NCI-H1092 treated with DMSO at 0.1 percent for 48 hours (cell line): Measurements from ENCODE around the gene CARM1.
"Not testable (repeated sequence)": the region's sequence is repeated elsewhere in the genome, so short reads cannot be mapped to it uniquely, and the experiment has no call there.

Experiments
- DNase-seq: peaks from one replicate; lab custom pipeline; 2025; lab: John Stamatoyannopoulos, UW

Gene CARM1

DNA sequence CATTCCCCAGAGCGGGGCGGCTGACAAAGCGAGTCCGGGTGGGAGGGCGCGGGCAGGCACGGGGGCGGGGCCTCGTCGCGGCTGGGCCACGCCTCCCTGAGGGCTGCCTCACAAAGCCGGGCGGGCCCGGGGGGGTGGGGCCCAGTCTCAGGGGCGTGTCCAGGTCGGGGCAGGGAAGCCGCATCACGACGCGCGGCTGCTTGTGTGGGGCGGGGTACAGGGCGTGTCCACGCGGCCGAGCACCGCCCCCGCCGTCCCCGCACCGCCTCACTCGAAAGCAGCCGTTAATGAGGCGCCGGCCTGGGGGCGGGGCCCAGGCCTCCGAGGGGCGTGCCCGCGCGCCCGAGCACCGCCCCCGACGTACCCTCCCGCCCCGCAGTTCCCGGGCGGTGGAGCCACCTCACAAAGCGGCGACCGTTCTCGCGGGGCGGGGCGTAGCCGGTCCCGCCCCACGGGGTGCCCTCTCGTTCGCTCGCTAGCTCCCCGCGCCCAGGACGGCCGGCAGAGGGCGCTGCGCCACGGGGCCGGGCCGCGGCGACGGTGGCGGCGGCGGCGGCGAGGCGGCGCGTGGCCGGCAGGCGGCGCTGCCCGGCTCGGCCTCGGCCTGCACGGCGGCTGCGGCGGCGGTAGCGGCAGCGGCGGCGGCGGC lies at the start of gene CARM1:
Gene CARM1, plus strand, starts transcription at position 599 of the 649 bp plus-strand sequence. CDS start 150 bp downstream, outside the sequence.
- DNase-seq, result peak; percentile 100

DNA sequence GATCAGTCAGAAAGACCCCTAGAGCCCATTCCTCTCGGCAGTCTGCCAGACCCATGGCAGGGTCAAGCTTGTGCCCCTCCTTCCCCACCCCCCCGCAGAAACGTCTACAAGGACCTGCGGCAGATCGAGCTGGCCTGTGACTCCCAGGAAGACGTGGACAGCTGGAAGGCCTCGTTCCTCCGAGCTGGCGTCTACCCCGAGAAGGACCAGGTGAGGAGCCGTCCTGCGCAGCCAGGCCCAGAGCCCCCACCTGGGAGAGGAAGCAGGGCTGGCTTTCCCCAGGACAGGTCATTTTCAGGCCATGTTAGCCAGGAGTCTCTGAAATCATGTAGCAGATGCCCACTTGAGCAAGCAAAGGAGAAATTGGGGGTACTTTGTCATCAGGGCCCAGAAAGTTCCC lies 47.7 kb upstream of the CARM1 start:
- no peak for DNase-seq

DNA sequence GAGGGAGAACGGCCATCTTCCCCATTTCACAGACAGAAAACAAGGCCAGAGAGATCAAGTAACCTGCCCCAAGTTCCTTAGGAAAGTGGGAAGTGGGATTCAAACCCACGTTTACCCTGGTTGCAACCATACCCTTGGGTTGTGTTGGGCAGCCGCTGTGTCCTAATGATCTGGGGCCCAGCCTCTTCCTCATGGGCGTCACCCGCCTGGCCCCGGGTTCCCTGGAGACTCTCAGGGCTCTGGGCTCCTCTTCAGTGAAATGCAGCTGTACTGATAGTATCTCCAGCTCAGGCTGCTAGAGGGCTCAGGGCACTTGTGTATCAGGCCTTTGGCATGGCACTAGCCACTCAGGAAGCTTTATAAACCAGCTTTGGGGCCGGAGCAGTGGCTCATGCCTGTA lies 45.1 kb upstream of the CARM1 start:
- DNase-seq, result no peak

DNA sequence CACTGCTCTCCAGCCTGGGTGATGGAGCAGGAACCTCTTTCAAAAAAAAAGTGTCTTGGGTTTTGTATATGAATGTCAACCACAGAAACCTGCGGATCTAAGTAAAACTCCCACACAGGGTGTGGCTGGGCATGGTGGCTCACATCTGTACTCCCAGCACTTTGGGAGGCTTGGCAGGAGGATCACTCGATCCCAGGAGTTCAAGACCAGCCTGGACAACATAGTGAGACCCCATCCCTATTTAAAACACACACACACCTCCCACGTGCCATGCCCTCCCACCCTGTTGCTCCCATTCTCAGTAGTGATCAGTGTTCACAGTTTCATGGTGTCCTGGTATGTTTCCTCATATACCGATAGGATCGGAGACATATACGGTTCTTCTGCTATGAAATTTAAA lies 44.5 kb upstream of the CARM1 start:
- DNase-seq, result no peak

DNA sequence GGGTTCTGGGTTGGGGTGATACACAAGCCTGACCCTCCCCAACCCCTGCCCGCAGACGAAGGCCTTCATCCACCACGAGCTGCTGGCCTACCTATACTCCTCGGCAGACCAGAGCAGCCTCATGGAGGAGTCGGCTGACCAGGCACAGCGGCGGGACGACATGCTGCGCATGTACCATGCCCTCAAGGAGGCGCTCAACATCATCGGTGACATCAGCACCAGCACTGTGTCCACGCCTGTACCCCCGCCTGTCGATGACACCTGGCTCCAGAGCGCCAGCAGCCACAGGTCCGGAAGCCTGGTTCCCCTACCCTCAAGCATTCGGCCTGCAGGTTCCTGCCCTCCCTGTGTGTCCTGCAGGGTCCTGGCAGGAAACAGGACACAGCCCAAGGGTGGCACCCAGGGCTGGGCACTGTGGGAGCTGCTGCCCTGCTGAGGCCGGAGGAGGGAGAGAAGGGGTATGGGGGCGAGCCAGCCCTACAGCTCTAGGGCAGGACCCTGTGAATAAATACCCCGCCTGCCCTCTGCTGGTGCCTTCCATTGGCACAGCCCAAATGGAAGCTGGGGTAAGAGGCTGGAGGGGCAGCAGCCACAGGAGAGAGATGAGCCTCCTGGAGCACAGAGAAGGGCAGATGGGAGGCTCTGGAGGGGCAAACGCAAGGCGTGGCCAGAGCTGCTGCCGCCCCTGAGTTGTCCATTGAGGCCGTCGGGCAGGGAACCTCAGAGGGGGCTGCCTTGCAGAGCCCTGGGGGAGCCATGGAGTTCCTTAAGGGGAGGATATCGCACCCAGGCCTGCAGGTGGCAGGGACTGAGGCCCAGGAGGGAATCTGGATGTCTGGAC lies 42.2 kb upstream of the CARM1 start:
- no peak for DNase-seq

DNA sequence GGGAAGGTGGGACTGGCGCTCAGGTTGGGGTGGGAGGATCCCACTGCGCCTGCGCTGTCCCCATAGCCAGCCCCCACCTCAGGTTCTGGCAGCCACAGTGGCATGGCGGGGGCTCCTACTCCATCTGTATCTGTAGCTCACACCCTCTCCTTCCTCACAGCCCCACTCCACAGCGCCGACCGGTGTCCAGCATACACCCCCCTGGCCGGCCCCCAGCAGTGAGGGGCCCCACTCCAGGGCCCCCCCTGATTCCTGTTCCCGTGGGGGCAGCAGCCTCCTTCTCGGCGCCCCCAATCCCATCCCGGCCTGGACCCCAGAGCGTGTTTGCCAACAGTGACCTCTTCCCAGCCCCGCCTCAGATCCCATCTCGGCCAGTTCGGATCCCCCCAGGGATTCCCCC lies 41.4 kb upstream of the CARM1 start:
- no peak for DNase-seq

DNA sequence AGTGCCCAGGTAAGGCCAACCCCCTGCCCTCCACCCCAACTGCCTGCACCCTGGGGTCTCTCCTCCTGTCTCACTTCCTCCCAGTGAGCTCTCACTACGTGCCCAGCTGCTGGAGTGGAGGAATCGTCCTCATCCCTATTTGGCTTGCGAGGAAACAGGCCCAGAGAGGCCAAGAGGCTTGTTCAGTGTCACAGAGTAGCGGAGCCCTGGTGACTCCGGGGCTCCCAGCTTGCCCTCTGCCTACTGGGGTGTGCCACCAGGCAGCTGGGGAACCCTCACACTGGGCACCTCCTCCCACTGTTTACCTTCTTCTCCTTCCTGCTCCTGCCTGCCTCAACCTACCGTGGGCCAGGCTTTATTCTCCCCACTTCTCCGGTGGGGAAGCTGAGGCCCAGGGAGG lies 41.0 kb upstream of the CARM1 start:
- DNase-seq, result no peak

DNA sequence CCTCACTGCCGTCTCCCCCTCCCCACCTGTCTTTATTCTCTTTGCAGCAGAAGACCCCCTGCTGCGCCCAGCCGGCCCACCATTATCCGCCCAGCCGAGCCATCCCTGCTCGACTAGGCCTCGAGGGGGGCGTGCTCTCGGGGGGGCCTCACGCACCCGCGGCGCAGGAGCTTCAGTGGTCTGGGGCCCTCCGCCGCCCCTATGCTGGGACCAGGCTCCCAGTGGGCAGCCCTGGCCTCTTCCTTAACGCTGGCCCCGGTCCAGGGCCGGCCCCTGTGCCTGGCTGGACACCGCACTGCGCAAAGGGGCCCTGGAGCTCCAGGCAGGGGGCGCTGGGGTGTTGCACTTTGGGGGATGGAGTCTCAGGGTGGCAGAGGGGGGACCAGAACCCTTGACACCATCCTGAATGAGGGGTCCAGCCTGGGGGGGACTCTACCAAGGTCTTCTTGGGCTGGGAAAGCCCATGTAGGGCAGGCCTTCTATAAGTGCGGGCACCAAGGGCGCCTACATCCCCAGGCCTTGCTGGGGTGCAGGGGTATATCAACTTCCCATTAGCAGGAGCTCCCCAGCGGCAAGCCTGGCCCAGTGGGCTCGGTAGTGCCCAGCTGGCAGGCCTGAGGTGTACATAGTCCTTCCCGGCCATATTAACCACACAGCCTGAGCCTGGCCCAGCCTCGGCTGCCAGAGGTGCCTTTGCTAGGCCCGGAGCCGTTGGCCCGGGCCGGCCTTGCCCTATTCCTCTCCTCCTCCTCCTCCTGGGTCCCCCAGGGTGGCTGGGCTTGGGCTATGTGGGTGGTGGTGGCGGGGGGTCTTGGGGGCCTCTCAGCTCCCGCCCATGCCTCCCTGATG lies 40.2 kb upstream of the CARM1 start:
- DNase-seq, result no peak

DNA sequence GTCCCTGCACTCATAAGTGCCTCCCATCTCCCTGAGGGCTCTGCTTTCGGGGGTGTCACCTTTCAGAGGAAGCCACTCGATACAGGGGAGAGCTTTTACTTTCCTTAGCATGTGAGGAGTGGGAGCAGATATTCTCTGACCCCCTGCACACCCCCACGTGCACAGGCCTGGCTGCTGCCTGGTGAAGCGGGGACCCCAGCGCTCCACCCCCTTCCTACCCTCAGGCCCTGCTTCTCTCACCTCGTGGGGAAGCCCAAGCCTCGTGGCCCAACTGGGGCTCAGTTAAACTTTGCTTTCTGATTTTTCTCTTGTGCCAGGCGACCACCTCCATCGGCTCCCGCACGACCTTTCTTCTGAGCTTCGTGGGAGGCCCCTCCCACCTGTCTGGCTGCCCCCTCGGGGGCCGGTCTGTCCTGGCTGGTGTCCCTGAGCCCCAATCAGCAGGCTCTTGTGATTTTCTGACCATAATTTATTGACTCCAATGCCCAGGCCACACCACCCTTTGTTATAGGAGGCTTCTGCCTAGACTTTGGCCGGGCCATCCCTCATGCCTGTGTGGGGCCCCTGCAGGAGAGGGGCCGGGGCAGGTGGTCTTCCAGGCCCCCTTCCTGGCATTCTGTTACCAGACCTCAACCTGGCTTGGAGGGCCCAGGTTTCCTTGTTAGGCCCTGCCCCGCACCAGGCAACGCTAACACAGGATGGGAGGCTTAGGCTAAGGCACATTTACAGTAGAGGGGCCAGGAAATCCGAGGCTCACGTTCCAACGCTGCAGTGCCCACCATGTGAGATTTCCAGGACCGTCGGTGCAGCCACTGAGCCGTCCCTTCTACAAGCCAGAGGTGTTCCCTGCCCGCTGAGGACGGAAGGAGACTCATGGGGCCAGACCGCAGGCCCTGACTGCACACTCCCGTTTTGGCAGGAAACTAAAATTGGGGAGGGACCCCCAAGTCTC lies 39.1 kb upstream of the CARM1 start:
- no peak for DNase-seq

DNA sequence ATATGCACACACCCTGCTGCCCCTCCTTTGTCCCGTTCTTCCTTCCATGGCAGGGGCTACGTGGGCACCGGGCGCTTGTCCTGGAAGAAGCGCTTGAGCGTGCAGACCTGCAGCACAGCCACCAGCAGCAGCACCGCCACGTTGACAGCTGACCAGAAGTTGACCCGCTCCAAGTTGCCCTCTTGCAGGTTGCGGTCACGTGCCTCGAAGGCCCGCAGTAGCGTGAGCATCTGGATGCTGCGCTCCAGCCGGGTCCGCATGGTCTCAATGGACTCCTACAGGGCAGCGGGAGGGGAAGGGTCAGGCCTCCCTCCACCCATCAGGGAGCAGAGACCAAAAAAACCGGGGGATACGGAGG lies 38.4 kb upstream of the CARM1 start:
- DNase-seq, result no peak

DNA sequence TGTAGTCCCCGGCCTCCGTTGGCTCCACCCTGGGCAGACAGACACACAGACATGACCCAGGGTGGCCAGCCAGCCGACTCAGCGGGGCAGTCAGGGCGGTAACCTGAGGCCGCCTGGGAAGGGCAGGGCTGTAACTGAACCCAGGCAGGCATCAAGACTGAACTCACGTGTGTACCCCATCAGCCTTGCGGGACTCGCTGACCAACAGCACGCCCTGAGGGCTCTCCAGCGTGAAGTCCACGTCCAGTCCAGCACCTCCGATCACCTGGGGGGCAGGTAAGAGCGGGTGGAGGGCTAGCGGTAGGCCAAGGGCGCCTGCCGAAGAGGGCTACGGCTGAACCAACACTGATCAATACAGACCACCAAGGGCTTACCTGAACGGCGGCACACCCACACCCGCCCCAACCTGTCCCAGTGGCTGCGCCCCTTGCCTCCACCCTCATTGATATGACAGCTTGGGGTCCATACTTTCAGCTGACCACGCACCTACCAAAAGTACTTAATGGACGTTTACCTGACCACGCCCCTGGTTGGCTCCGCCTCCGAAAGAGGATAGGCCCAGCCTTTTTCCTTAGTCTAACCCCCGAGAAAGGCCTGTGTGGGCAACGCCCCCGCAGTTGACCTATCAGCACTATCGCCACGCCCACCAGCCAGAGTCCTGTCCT lies 36.1 kb upstream of the CARM1 start:
- no peak for DNase-seq

DNA sequence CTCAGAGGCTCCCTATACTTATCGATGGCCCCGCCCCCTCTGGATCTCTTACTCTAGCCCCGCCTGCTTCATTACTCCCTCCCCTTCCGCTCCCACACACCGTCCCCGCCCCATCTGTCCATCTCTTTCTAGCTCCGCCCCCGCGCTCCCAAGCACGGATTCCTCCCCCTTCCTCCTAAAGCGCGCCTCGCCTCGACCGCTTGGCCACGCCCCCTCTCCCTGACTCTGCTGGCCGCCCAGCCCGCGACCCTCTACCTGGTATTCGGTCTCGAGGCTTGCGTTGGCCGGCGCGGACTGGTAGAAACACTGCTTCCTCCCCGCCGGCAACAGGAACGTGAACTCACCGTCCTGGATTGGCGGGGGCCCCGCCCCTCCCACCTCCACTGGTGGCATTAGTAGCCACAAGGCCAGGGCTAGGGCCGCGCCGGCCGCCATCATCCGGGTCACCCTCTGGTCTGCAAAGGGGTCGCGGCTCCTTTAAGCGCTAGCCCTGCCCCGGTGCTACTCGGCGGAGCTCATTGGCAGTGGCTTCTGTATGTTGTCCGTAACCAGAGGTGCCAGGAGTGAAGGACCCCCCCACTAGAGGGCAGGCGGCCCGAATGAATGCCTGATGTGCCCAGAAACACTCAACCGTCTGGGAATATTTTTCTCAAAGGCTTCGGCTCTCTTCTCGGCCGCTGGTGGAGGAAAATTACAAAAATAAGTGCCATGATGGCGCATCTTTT lies 35.4 kb upstream of the CARM1 start, which contains the start of gene TMED1:
Gene TMED1, minus strand, starts transcription at position 459 of the 725 bp plus-strand sequence. Its CDS starts 21 bp downstream, at position 438.
- DNase-seq, result peak; percentile 99

DNA sequence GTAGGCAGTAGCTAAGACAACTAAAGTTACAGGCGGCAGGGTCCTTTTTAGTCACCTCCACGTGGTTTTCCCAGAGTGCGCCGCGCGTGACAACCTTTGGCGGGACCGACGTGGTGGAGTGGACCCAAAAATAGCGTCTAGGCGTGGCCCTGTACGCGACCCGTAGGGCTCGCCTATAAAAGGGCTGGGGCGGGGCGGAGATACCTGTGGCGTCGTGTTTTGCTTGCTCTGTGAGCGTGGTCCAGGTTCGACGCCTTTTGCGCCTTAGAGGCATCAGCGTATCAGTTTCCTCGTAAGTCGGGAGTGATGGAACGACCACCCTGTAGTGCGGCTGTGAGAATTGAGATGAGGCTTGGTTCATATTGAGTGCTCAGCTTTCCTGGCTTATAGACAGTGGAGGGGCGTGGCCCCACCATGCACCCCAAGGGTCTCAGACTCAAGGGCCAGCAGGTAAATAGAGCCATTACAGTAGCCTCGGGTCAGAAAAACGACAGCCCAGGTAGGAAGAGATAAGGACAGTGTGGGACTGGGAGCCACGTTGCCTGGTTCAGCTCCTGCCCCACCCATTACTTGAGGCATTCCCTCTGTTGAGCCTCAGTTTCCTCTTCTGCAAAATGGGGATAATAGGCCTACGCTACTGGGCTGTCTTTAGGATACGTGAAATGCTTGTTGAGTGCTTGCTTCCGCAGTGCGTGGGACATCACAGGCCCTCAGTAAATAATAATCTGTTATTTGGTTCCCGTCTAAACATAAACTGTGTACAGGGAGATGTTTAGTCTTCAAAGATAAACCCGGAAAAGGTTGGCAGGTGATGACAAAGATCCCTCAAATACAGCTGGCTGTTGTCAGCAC lies 34.6 kb upstream of the CARM1 start:
- no peak for DNase-seq

DNA sequence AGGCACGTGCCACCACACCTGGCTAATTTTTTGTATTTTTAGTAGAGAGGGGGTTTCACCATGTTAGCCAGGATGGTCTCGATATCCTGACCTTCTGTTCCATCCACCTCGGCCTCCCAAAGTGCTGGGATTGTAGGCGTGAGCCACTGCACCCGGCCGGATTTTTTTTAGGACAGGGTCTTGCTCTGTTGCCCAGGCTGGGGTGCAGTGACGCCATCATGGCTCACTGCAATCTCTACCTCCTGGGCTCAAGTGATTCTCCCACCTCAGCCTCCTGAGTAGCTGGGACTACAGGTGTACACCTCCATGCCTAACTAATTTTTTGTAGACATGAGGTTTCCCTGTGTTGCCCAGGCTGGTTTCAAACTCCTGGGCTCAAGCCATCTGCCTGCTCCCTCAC lies 33.7 kb upstream of the CARM1 start:
- not testable (repeated sequence) for DNase-seq

DNA sequence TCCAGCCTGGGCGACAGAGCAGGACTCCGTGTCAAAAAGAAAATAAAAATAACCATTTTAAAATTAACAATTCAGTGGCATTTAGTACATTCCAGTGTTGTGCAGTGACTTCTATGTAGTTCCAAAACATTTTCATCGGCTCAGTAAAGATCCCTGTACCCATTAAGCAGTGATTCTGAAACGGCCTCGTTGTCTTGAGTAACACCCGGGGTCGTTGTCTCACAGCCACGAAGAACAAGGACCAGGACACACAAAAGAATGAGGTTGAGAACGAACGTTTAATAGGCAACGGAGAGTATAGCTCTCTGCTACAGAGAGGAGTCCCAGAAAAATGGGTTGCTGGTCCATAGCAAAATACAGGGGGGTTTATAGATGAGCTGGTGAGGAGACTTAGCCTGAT lies 33.0 kb upstream of the CARM1 start:
- DNase-seq, result no peak

DNA sequence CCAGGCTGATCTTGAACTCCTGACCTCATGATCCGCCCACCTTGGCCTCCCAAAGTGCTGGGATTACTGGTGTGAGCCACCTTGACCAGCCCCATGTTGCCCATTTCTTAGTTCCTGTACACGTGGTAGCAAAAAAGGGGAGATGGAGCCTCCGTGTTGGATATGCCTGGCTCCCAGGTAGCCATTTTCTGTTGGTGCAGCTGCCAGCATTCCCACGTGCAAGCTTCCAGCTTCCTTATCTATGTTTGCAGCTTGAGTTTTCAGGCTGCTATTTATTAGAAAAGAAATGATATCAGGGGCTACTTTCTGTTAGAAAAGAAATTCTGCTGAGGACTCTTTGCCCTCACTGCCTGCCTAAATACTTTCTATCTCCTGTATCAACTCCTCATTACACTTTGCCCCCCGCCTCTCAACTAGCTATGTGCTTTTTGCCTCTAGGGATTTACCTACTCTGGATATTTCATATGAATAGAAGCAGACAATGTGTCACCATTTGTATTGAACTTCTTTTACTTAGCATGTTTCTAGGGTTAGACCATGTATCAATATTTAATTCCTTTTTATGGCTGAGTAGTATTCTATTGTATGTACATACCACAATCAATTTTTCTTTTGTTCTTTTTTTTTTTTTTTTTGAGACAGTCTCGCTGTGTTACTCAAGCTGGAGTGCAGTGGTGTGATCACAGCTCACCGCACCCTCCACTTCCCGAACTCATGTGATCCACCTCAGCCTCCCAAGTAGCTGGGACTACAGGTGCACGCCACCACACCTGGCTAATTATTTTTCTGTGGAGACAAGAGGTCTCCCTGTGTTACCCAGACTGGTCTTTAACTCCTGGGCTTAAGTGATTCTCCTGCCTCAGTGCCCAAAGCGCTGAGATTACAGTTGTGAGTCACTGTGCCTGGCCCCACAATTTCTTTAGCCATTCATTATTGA lies 32.0 kb upstream of the CARM1 start:
- DNase-seq, result no peak

DNA sequence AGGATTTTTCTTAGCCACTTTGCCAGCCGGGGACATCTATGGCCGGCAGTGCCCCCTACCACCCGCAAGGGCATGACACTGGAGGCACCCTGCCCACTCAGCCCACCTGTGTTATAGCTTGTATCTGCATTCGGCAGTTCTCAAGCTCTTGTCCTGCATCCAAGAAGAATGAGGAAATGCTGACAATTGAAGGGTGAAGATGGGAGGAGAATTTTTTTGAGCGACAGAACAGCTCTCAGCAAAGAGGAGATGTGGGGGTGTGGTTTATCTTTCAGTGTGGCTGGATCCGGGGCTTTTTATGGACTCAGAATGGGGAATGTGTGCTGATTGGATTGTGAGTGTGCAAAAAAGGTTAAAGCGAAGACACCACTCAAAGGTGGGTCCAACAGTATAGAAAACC lies 28.6 kb upstream of the CARM1 start:
- DNase-seq, result no peak
